ENCODE results near the gene MYL6B. TPM values are rescaled to one million over a fixed set of nuclear protein-coding genes. Genes with fewer than 3 reads are reported as not detected.
A peak's percentile ranks its signal among the peaks of the same experiment; 100 is the strongest.
"Not testable (repeated sequence)": the region's sequence is repeated elsewhere in the genome, so short reads cannot be mapped to it uniquely, and the experiment has no call there.

The MYL6B gene
- total RNA-seq, 2 donors from 2014 or later: 18.6 to 19.1 TPM

- peaks cover 2% of the 10 kb centered on the region for H3K4me1 ChIP-seq
- H3K36me3 ChIP-seq: no peaks in the 10 kb centered on the region
- intact Hi-C loops (cut with DNase I): loop anchor here (5.0 kb wide), 1 partner anchor 269 kb away; no protein-coding TSS in a partner anchor
- H3K9me3 ChIP-seq: no peaks in the 10 kb centered on the region
- H3K27ac ChIP-seq: no peak overlapping the region
- TF ChIP-seq CTCF (IDR thresholded peaks at IDR 0.05): peak; percentile 74
- H3K9ac ChIP-seq (ENCODE audit: low read depth in 2 of 2, low read length in 2 of 2): no peak overlapping the region
- no peak overlapping the region for H3K4me3 ChIP-seq
- DNase-seq: peak; percentile 93
- H3K27me3 ChIP-seq: no peaks in the 10 kb centered on the region
Observed at GRCh38 chr12:56193025-56193578, 40.7 kb downstream of the MYL6B start.

DNA sequence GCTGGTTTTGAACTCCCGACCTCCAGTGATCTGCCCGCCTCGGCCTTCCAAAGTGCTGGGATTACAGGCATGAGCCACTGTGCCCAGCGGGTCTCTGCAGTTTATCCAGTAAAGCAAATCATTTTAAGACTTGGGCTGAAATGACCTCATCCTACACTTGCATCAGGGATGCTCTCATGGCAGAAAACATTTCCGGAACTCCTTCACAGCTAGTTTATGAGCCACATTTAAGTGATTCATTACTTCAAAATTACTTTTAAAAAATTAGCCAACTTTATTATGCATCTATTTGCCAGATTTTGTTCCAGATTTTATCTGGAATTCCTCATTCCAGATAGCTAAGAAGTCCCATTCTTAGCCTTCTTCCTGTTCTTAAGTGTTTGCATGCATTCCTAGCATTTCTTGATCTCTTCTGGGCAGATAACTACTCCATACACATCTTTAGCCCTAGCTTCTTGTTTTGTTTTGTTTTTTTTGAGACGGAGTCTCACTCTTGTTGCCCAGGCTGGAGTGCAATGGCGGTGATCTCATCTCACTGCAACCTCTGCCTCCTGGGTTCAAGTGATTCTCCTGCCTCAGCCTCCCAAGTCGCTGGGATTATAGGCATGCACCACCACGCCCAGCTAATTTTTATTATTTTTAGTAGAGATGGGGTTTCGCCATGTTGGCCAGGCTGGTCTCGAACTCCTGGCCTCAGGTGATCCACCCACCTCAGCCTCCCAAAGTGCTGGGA lies 44.6 kb downstream of the MYL6B start:
- DNase-seq; H3K9ac ChIP-seq (ENCODE audit: low read depth in 2 of 2, low read length in 2 of 2); H3K27me3 ChIP-seq; H3K27ac ChIP-seq; intact Hi-C loops (cut with DNase I); H3K9me3 ChIP-seq; H3K36me3 ChIP-seq; H3K4me1 ChIP-seq; H3K4me3 ChIP-seq: not testable (repeated sequence)

DNA sequence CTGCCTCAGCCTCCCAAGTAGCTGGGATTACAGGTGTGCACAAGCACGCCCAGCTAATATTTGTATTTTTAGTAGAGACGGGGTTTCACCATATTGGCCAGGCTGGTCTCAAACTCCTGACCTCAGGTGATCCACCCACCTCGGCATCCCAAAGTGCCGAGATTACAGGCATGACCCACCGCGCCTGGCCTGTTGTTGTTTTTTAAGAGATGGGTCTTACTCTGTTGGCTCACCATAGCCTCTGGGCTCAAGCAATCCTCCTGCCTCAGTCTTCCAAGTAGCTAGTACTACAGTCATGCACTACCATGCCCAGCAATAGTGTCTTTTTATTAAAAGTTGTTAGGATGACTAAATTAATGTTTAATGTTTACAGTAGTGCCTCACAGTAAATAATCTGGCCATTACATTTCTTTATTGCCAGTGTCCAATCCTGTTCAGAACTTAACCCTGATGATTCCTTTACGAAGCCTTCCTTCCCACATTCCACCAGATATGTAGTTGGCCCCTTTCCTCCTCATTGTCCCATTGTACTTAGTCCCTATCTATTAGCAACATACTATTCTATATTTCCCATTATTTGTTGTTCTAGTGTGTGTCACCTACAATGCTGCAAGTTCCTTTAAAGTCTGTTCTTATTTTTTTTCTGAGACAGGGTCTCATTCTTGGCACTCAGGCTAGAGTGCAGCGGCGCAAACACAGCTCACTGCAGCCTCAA lies 45.7 kb downstream of the MYL6B start:
- no peaks in the 10 kb centered on the region for H3K36me3 ChIP-seq

DNA sequence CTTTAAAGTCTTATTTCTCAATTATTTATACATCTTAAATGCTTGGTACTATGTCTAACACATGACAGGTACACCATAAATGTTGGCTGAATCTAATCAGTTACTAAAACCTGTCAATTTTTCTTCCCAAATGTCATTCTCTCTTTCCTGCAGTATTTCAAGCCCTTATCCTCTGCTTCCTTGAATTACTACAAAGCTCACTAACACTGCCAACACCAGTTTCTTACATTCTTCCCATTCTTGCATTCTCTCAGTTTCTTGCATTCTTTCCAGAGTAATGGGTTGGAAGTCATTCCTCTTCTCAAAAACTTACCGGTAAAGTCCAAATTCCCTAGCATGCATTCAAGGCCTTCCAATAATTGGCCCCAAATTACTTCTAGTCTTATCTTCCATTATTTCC lies 46.4 kb downstream of the MYL6B start:
- H3K9ac ChIP-seq (ENCODE audit: low read depth in 2 of 2, low read length in 2 of 2): no peak overlapping the region
- H3K4me3 ChIP-seq: no peak overlapping the region
- intact Hi-C loops (cut with DNase I): no loop called here
- TF ChIP-seq CTCF (IDR thresholded peaks at IDR 0.05): no peak
- H3K4me1 ChIP-seq: no peaks in the 10 kb centered on the region
- no peak for DNase-seq
- H3K36me3 ChIP-seq: no peaks in the 10 kb centered on the region
- H3K27me3 ChIP-seq: no peaks in the 10 kb centered on the region
- H3K27ac ChIP-seq: no peak overlapping the region
- H3K9me3 ChIP-seq: no peaks in the 10 kb centered on the region

More for the DNA sequence above, 45.7 kb downstream of the MYL6B start:
- Histone ChIP-seq H3K9me3 (no peaks in the 10 kb centered on the region), H3K4me3 (no peak overlapping the region), H3K9ac (ENCODE audit: low read depth in 2 of 2, low read length in 2 of 2) (no peak overlapping the region), H3K27me3 (no peaks in the 10 kb centered on the region), H3K27ac (no peak overlapping the region), H3K4me1 (no peaks in the 10 kb centered on the region)
- TF ChIP-seq CTCF (IDR thresholded peaks at IDR 0.05): no peak
- DNase-seq: no peak
- intact Hi-C loops (cut with DNase I): no loop called here

- no peaks in the 10 kb centered on the region for H3K27me3 ChIP-seq
- H3K4me1 ChIP-seq: no peaks in the 10 kb centered on the region
- no peaks in the 10 kb centered on the region for H3K9me3 ChIP-seq
- intact Hi-C loops (cut with DNase I): loop anchor here (10.0 kb wide), 1 partner anchor 92 kb away; no protein-coding TSS in a partner anchor
- H3K36me3 ChIP-seq: peaks cover under 1% of the 10 kb centered on the region
- no peak overlapping the region for H3K4me3 ChIP-seq
- H3K27ac ChIP-seq: no peak overlapping the region
- no peak for DNase-seq
- no peak overlapping the region for H3K9ac ChIP-seq (ENCODE audit: low read depth in 2 of 2, low read length in 2 of 2)
- no peak for TF ChIP-seq CTCF (IDR thresholded peaks at IDR 0.05)
Observed at GRCh38 chr12:56202366-56202765, 50.0 kb downstream of the MYL6B start.
